Neural crest cell (in vitro differentiated cells): ENCODE measurements around the gene GNG8. TPM values are rescaled to one million over a fixed set of nuclear protein-coding genes. Genes with fewer than 3 reads are reported as not detected.

ENCODE experiments used
- DNase-seq: peaks from one replicate; pipeline ENCODE4 v3.0.0; 2021; ENCODE audit warnings: low read depth, mixed read lengths, low spot score
- H3K27ac Mint-ChIP-seq: one replicate; pipeline ENCODE4 v1.8.0; 2021; ENCODE audit warnings: mild to moderate bottlenecking, mixed read lengths; ENCODE audit not compliant: unreplicated experiment
- H3K27me3 Mint-ChIP-seq: 2 replicates; pipeline ENCODE4 v1.8.0; 2021; ENCODE audit warnings: low read depth, mild to moderate bottlenecking, mixed read lengths
- H3K36me3 Mint-ChIP-seq: 2 replicates; pipeline ENCODE4 v1.8.0; 2021; ENCODE audit warnings: low read depth, mild to moderate bottlenecking, mixed read lengths
- H3K4me1 Mint-ChIP-seq: 2 replicates; pipeline ENCODE4 v1.8.0; 2021; ENCODE audit warnings: mixed read lengths
- H3K4me3 Mint-ChIP-seq: one replicate; pipeline ENCODE4 v1.8.0; 2021; ENCODE audit warnings: mild to moderate bottlenecking, mixed read lengths
- H3K9me3 Mint-ChIP-seq: 2 replicates; pipeline ENCODE4 v1.8.0; 2021; ENCODE audit warnings: mixed read lengths
- CTCF ChIP-seq: fragments of 200-600 bp; sonication (generic); conservative IDR thresholded peaks from 2 replicates; pipeline ENCODE4 v1.5.0; 2021; ENCODE audit warnings: antibody characterized with exemption, mild to moderate bottlenecking
- long read RNA-seq: library from polyadenylated mRNA; unstranded; transcript quantifications from one replicate; pipeline ENCODE4 v2.0.0, GENCODE V29; 2020
- total RNA-seq: library from RNA; stranded (reverse); gene quantifications from 2 replicates; pipeline ENCODE4 v1.2.1, GENCODE V29; 2021

GNG8 gene
- not detected in 2 replicates for total RNA-seq
- long read RNA-seq = 0 reads

GRCh38 chr19:46635920-46636761, at the start of gene GNG8:
Gene GNG8 (minus strand): TSS chr19:46636202. CDS start chr19:46634682, 1,520 bp downstream.
- H3K36me3 Mint-ChIP-seq = no peaks in the 10 kb centered on the region
- H3K9me3 Mint-ChIP-seq = no peaks in the 10 kb centered on the region
- peaks cover 18% of the 10 kb centered on the region for H3K4me1 Mint-ChIP-seq
- peaks cover 51% of the 10 kb centered on the region for H3K27me3 Mint-ChIP-seq
- no peak within 1 kb of the TSS for H3K4me3 Mint-ChIP-seq
- no peak within 1 kb of the TSS for H3K27ac Mint-ChIP-seq
- no peak for TF ChIP-seq CTCF
- no peak for DNase-seq

- Mint-ChIP-seq H3K36me3 (peaks cover 13% of the 10 kb centered on the region), H3K9me3 (no peaks in the 10 kb centered on the region), H3K4me1 (no peaks in the 10 kb centered on the region), H3K27me3 (no peaks in the 10 kb centered on the region), H3K4me3 (no peak overlapping the region), H3K27ac (no peak overlapping the region)
- no peak for DNase-seq
- TF ChIP-seq CTCF = no peak
These were observed 49.2 kb upstream of the GNG8 start for GRCh38 chr19:46685189-46685588.

GRCh38 chr19:46678110-46678732, 42.2 kb upstream of the GNG8 start:
- Mint-ChIP-seq H3K4me1 (no peaks in the 10 kb centered on the region), H3K27ac (peak overlapping the region; percentile 78), H3K9me3 (no peaks in the 10 kb centered on the region), H3K4me3 (no peak overlapping the region), H3K36me3 (peaks cover 19% of the 10 kb centered on the region), H3K27me3 (no peaks in the 10 kb centered on the region)
- DNase-seq = no peak
- no peak for TF ChIP-seq CTCF

- H3K4me3 Mint-ChIP-seq = no peak overlapping the region
- TF ChIP-seq CTCF = no peak
- DNase-seq = no peak
- no peak overlapping the region for H3K27ac Mint-ChIP-seq
- no peaks in the 10 kb centered on the region for H3K4me1 Mint-ChIP-seq
- peaks cover 13% of the 10 kb centered on the region for H3K36me3 Mint-ChIP-seq
- no peaks in the 10 kb centered on the region for H3K27me3 Mint-ChIP-seq
- H3K9me3 Mint-ChIP-seq = no peaks in the 10 kb centered on the region
These were observed 38.6 kb upstream of the GNG8 start for GRCh38 chr19:46674416-46675178.

GRCh38 chr19:46670813-46671212, 34.8 kb upstream of the GNG8 start:
- Mint-ChIP-seq H3K27me3 (no peaks in the 10 kb centered on the region), H3K9me3 (no peaks in the 10 kb centered on the region), H3K4me1 (no peaks in the 10 kb centered on the region), H3K36me3 (peaks cover 7% of the 10 kb centered on the region), H3K27ac (no peak overlapping the region), H3K4me3 (no peak overlapping the region)
- no peak for TF ChIP-seq CTCF
- no peak for DNase-seq
